T1000 (cell line): ENCODE results near the gene NDUFB5.

Source experiments
- DNase-seq: peaks from one replicate; lab custom pipeline; 2025; ENCODE audit warnings: mixed read lengths; lab: John Stamatoyannopoulos, UW

The NDUFB5 gene

DNA sequence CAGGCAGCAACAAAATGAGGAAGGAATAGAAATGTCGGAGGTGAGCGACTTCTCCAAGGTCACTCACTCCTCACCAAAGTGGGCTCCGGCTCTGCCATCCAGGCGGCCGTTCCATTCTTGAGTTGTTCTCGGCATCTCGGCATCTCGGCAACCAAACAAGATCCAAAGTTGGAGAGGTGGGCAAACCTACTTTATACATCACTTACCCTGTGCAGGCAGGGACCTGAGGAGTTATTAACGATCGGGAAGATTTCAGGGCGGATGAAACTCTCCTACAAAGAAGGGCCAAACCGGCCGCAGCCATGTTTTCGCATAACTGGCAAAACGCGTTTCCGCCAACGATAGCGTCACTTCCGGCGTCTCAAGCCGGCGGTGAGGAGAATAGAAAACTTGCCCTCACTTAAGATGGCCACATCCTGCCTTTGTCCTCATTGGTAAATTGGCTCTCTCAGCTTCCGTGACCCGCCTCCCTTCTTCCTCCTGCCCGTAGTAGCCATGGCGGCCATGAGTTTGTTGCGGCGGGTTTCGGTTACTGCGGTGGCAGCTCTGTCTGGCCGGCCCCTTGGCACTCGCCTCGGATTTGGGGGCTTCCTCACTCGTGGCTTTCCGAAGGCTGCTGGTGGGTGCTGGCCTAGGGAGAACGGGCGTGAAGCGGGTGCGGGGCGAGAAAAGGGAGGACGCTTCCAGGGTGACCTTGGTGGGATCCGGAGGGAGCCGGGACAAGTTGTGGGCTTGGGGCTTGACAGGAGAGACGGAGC lies at the start of gene NDUFB5, which contains the start of gene MRPL47:
TSS of gene NDUFB5 (plus strand) at position 474 of the 758 bp plus-strand sequence. CDS start at position 496, 22 bp downstream.
TSS of gene MRPL47 (minus strand) at position 318 of the 758 bp plus-strand sequence. CDS start at position 304, 14 bp downstream.
- peak; percentile 86 for DNase-seq

DNA sequence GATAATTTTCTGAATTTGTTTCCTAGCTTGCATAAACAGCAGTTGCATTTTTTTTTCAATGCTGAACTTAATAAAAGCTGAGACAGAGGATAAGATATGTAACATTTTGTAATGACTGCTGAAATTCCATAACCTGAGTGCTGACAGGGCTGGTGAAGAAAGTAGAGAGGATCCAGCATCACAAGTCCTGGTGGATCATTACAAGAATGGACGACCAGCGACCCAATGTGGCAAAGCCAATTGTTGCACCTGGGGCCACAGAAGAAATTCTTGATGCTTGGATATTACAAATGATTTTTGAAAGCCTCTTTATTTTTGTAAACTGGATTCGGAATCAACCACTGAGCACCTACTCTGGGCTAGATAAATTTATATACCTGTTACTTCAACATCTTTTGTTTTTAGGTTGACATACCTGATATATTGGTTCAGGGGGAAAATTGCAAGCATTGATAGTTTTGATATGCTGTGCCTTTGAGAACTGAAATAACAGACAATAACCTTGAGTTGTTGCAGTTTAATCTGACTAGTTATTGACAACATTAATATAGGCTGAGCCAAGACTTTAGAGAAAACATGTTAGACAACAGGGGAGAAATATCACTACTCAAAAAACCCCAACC lies 45.7 kb upstream of the NDUFB5 start:
- peak; percentile 16 for DNase-seq

DNA sequence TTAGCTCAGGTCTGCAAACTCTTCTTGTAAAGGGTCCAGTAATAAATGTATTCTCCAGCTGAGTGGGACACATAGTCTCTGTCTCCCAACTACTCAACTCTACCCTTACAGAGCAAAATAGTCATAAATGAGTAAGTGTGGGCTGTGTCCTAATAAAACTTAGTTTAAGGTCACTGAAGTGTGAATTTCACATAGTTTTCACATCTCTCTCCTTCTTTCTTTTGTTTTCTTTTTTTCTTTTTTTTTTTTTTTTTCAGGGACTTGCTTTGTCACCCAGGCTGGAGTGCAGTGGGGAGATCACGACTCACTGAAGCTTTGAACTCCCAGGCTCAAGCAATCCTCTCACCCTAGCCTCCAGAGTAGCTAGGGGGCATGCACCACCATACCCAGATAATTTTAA lies 43.8 kb upstream of the NDUFB5 start:
- no peak for DNase-seq

DNA sequence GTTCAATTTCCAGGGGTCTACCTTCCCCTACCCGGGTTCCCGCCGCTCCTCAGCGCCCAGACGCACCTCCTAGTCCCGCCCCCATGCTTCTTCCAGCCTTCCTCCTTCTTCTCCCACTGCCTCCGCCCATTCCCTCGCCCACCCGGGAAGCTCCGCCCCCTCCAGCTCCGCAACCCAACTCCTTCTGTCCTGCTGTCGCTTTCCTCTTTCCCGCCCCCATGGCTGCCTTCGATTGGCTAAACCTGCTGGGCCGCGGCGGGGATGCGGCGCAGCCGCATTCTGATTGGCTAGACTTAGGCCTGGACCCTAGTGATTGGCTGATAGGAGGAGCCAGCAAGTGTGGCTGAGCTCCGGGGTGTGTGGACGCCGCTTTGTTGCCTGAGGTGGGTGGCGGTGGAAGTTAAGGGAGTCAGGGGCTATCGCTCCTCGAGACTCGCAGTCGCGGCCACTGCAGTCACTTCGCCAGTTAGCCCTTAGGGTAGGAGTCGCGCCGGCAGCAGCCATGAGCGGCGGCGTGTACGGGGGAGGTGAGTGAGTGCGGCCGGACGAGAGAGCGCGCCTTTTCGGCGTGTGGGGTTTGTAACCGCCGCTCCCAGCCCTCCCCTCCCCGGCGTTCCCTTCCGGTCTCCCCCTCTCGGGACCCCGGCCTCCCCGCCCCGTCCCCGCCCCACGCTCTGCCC lies 41.9 kb upstream of the NDUFB5 start, which contains the start of gene ACTL6A:
TSS of gene ACTL6A (plus strand) at position 336 of the 680 bp plus-strand sequence. CDS start at position 503, 167 bp downstream.
- peak; percentile 98 for DNase-seq

DNA sequence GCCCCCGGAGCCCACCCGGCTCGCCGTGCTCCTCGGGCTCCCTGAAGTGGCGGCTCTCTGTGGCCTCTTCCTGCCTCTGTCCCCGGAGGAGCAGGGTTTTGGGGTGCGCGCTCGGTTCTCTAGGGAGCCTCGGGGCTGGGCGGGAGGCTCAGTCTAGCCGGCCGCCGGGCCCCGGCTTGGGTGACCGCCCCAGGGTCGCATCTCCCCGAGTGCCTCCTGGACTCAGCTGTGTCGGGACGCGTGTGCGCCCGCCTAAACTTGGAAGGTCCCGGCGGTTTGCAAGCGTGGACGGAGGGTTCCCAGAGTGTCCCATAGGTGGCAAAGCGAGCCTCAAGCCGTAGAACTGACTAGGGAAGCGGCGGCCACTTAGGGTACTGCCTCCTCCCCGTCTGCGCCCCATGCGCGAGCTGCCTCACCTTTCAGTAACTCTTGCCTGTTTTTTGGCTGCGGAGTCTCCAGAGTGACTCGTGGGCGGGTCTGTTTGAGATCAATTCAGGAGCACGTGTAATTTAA lies 41.3 kb upstream of the NDUFB5 start:
- peak; percentile 59 for DNase-seq

DNA sequence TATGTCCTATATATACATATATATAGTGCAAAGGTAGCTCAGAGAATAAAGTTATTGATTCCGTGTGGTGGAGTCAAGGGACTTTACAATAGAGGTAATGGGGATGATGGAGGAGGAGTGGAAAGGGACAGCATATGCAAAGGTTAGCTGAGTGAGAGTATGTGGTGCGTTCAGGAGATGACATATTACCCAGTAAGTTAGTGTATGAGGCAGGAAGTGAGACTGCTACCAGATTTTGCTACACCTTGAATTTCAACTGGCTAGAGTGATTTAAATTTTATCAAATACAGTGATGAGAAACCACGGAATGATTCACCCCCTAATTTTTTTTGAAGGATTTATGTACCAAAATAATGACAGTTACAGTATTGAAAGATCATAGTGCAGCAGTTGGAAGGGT lies 39.1 kb upstream of the NDUFB5 start:
- no peak for DNase-seq

DNA sequence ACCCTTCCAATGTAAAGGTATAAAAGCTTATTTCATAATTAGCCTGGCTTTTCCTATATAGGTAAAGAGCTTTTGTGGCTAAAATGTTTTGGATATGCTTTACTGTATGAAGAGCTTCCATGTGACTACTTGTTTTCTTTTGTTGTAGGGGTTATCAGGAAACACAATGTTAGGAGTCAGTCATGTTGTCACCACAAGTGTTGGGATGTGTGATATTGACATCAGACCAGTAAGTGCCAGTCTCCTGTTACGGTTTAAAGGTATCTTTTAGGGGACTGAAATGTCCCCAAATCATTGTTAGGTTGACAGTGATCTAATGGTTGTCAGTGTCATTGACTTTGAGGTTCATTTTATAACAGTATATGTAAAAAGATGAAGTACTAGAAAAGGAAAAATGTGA lies 23.6 kb upstream of the NDUFB5 start:
- DNase-seq: no peak

DNA sequence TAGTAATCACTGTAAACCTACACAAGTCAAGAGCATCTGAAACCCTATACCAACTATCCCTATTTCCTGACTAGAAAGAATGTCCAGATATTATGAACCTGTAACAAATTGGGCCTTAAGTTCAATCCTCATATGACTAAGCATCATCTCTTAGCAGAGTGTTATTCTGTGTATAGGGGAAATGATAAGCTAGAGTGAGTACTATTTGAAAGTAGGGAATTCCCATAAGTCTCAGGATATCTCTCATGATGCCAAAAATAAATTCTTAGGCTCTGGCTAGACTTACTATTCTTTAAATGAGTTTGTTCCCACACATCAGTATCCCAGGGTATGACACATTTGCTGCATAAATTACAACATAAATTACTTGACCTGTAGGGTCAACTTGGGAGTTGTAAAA lies 15.5 kb upstream of the NDUFB5 start:
- no peak for DNase-seq

DNA sequence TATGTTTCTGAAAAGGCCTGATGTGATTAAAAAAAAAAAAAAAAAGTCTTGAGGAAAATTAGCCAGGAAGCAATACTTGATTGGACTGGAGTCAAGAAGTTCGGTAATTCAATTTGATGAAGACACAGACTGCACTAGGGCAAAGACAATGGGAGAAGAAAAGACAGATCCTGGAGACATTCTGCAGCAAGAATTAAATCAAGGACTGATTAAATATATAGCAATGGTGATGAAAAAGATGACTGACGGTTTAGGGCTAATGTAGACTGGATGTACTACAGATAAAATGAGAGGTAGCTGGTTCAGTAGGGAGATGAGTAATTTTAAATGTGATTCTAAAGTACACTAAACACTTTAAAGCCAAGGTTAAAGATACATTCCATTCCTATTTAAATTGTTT lies 13.9 kb upstream of the NDUFB5 start:
- DNase-seq: no peak

DNA sequence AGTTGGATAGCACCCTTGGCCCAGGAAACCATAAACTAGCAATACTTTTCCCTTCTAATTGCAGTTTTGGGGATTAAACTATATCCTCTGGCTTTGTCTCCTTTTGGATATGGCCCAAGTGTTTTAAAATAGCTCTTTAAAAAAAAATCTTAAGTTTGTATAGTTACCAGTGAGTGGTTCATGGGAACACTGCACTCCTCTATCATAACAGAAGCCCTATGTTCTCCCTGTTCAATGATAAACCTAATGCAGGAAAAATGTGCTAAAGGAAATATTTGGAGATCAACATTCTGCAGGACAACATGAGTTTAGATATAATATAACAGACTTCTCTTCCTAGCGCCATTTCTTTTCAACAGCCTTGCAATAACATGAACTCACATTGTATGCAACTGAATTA lies 13.3 kb upstream of the NDUFB5 start:
- no peak for DNase-seq

DNA sequence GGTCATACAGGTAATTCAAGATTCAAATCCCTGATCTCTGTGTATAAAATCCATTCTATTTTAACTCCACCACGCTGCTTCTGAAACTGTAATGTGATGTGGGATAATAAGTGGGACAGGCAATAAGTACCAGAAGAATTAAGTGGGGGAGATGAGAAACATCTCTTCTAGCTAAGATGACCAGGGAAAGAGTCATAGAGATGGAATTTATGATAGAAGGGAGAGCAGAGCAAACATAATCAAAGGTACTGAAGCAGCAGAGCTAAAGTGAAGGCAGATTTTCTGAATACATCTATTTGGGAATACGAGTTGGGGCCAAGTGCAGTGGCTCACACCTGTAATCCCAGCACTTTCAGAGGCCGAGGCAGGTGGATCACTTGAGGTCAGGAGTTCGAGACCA lies 5.1 kb upstream of the NDUFB5 start:
- no peak for DNase-seq

DNA sequence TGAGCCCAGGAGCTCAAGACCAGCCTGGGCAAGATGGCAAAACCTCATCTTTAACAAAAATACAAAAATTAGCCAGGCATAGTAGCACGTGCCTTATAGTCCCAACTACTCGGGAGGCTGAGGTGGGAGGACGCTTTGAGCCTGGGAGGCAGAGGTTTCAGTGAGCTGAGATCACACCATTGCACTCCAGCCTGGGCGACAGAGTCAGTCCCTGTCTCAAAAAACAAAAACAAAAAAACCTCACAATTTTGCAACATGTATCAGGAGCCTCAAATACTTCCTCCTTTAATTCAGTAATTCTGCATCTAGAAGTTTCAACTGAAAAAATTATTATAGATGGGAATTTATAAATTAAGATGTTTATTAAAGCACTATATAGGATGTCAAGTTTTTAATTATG lies 1.3 kb upstream of the NDUFB5 start:
- no peak for DNase-seq

DNA sequence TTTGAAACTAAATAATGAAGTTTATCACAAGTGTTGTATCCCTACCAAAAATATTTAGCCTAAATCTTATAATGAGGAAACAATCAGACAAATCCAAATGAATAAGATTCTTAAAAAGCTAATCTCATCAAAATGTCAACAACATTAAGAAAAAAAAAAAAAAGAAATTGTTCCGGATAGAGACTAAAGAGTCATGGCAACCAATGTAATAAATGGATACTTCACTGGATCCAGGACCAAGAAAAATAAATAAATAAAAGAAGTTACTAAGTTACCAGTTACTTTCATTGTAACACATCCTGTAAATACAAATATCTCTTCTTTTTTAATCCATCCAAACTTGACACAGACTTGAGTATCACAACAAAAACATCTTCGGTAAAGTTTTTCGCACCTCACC lies 763 bp upstream of the NDUFB5 start:
- no peak for DNase-seq

DNA sequence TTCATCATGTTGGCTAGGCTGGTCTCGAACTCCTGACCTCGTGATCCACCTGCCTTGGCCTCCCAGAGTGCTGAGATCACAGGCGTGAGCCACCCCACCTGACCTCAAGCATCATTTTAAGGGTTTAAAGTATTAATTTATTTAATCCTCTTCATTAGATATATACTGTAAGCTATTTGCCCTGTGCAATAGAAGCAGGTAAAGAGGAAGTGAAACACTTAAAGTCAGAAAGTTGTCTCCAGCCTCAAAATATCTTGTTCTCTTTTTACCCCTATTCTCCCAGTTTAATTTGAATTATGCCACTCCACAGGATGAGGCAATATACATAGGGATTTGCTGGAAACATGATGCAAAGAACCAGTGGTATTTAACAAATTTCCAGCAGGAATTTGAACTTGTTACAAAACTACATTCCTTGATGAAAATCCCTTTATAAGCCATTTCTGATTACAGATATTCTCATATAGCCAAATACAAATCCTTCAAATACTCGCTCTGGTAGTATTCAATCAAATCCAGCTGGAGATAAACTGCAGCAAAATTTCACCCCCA lies 2.0 kb downstream of the NDUFB5 start:
- DNase-seq: no peak

DNA sequence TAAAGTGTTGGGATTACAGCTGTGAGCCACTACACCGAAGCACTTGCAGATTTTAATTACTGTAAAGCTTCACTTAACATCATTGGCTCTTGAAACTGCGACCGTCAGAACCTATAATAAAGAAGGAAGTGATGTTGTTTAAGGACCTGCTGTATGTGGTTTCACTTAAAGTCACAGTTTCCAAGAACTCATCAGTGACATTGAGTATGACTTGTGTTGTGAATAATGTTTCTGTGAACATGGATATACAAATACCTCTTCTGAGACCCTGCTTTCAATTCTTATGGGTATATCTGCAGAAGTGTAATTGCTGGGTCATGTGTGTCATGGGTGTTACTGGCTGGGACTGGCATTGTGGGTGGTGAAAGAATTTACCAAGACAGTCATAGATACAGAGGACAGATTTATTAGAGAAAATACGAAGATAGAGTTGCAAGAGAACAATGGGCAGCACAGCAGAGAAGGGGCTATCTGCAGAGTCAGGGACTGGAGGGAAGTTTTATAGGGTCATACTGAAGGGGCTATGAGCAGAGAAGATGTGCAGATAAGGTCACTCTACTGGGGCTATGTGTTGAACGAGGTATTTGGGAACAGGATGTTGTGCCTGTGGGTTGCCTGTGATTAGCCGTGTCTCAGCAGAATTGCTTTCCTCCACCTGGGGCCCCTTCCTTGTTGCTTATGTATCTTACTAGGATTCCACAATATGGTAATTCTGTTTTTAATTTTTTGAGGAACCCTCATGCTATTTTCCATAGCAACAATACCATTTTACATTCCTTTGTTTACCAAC lies 4.5 kb downstream of the NDUFB5 start:
- no peak for DNase-seq

DNA sequence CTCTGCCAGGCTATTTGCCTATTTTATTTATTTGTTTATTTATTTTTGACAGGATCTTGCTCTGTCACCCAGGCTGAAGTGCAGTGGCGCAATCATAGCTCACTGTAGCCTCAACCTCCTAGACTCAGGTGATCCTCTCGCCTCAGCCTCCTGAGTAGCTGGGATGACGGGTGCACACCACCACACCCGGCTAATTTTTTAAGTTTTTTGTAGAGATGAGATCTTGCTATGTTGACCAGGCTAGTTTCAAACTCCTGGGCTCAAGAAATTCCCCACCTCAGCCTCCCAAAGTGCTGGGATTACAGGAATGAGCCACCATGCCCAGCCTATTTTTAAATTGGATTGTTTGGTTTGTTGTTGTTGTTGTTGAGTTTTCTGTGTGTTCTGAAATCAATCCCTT lies 5.5 kb downstream of the NDUFB5 start:
- DNase-seq: no peak

DNA sequence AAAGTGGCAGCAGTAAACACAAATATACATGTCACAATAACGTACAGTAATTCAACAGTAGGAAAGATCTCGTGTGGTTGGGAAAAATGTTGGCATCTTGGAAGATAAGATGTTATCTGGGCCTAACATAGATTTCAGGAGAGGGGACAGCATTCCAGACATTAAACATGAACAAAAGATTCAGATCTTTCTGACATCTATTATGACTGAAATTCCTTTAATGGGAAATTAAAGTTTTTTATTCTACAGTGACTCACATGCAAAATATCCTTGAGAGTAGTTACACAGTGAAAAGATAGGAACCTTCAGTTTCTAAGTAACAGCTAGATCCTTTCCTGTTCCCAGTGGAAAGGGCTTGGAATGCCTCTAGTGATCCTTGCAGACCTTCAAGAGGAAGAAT lies 9.2 kb downstream of the NDUFB5 start:
- DNase-seq: no peak

DNA sequence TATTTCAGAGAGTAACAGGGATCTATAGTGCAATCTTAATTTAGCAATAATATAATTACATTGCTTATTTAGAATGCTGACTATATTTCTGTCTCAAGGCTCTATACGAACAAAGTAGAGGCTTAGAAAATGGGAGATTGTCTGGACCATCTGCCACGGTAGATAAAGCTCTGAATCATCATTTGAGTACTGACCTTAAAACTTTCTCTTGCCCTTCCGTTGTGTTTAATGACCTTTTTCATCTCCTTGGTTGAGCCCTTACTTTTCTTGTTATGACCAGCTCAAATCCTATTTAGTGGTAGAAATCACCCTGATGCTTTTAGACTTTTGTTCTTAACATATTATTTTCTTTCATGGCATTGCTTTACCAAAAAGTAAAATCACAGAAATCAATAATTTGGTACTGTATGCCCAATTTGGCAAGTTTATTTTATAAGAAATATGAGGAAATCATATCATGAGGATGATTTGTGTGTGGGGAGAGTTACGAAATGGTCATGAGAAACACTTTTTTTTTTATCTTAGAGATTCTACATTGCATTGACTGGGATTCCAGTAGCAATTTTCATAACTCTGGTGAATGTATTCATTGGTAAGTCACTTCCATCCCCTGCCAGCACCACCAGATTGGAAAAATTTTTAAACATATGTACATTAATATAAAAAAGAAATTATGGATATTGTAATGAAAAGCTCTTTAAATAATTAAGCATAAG lies 11.0 kb downstream of the NDUFB5 start:
- DNase-seq: no peak

DNA sequence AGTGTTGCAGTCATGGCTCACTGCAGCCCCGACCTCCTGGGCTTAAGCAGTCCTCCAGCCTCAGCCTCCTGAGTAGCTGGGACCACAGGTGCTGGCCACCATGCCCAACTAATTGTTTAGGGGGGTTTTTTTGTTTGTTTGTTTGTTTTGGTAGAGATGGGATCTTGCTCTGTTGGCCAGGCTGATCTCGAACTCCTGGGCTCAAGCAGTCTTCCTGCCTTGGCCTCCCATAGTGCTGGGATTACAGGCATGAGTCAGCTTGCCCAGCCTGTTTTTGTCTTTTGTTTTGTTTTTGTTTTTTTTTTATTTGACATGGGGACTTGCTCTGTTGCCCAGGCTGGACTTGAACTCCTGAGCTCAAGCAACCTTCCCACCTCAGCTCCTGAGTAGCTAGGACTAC lies 17.4 kb downstream of the NDUFB5 start:
- no peak for DNase-seq

DNA sequence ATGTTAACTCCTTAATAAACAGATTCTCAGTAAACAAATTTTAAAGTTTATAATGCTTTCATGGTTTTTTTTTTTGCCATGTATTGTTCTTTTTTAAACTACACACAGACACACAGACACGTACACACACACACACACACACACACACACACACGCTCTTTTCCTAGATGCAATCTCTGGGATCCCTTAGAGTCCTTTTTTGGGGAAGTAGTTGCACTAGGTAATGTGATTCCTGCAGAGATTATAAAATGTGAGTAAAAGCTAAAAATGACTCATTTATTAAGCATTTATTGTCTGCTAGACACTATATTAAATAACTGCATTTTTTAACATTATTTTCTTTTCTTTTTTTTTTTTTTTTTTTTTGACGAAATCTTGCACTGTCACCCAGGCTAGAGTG lies 19.9 kb downstream of the NDUFB5 start:
- no peak for DNase-seq
